Head of caudate nucleus (tissue), 42 donors: Measurements from ENCODE around the gene MME.
"Not testable (repeated sequence)": the region's sequence is repeated elsewhere in the genome, so short reads cannot be mapped to it uniquely, and the experiment has no call there.

ENCODE experiments used
- DNase-seq, 42 donors: peaks; one replicate each; pipeline versions ENCODE4 v3.0.0 to v3.0.0-alpha.2; 2020 to 2021; ENCODE audit warnings: mixed read lengths in 7 of 42
- intact Hi-C: fragments of 100-400 bp; cut with DNase I; formaldehyde crosslinking; loops from one replicate; pipeline ENCODE4 v1.15.0; 2022

The MME gene

DNA sequence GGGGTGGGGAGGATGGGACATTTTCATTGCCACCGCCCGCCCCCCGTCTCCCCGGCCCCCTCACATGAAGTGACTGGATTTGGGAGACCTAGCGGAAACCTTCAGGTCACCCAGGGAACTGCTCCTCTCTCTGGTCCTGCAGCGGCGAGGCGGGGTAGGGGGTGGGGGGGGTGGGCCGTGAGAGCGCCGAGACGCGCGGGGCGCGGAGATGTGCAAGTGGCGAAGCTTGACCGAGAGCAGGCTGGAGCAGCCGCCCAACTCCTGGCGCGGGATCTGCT is 712 bp upstream of the MME start:
- peak in 9 of 42 donors; percentile 9 to 45 (median 16) for DNase-seq
- intact Hi-C loops, result no loop called here

DNA sequence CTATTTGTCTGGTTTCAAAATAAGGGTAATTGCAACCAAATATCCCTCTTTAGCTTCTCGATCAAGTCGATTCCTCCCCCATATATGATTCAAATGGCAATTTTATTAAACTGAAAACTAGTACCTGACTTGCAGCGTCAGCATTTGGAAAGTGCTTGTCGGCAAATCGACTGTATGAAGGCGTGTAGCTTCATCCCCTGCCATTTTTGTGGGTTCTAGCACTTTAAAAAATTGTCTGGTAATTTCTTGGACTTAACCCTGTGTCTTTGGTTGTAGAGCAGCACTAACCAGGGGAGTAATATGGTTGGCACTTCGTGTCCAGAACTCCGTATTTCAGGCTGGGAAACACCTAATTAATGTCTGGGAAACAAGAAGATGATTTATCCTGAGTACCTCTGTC is 573 bp downstream of the MME start:
- intact Hi-C loops, result no loop called here
- DNase-seq, result peak in 9 of 42 donors; percentile 11 to 45 (median 29)

DNA sequence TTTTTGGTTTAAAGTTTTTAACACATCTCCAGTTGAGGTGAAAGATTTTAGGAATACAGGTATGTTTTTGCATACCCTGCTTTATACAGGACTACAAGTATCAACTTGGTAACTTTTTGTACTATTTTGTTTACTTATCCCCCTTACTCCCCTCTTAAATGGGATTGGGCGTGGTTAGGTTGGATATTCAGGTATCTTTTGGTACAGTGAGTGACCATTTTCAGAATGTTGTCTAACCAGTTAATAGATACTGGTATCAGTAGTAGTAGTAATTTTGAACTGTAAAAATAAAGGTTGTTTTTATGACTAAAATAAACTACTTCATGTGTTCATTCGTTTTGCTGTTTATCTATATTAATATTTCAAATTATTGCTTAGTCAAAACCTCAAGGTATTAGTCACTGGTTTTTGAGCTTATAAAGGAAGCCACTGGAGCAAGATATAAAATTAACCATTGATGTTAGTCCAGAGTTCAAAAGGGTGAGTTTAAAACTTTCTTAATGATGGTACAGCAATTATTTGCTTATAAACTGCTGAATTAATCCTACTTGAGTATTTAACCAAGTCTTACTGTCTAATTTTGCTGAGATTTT is 3.3 kb downstream of the MME start:
- intact Hi-C loops, result no loop called here
- no peak for DNase-seq

DNA sequence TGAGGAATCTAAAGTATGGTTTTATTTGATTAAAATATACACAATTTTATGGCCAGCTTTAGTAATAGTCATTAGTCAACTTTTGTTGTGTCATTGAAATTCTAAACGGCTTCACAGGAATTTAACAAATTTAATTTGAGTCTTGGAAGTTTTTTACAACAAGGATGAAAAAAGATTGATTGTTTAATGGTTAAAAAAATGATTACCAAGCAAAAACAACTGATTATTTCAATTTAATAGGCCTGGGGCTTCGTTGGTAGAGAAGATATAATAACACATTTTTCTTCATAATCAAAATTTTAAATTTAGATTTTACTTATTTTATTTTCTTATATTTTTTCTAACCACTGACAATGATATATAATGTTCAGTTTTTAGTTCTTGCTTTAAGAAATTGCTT is 4.4 kb downstream of the MME start:
- DNase-seq, result no peak
- intact Hi-C loops, result no loop called here

DNA sequence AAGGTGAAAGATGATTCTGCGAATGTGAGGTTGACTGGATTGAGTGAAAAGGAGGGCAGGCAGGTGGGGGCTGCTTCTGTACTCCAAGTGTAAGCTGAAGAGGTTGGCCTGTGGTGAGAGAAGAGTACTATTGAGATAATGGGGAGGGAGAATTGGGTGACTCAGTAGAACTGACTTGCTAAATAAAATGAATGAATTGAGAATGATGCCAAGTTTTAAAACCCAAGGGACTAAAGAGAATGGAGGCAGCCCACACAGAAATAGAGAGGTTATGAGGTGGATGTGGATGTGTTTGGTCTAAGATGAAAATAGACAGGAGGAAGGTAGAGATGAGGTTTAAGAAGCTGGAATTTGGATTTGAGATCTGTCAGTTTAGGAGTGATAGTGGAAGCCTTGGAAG is 5.9 kb downstream of the MME start:
- no peak for DNase-seq
- intact Hi-C loops, result no loop called here

DNA sequence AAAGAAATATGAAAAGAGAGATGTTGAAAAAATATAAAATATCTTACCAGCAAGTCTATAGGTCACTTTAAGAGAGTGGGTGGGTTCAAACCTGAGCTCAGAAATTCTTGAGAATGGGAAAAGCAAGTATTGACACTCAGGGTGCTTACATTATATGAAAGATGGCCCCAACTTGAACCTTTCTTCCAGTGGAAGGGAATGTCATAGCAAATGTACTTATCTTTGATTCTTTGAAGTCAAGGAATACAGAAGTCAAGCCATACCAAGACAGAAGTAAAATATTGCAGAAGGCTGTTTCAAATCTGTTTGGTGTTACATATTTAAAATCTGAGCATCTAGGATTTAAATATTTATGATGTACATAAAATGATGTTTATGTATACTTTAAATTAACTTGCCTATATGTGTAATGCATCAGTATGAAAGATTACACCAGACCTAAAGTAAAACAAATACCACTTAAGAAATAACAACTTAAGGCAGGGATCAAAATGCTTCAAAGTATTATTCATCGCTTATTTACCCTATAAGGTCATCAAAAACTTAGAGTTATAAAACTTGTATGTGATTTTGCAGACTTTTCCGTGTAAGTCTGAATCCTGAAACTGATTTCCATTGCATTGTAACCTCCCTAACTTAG is 8.7 kb downstream of the MME start:
- no peak for DNase-seq
- intact Hi-C loops, result no loop called here

DNA sequence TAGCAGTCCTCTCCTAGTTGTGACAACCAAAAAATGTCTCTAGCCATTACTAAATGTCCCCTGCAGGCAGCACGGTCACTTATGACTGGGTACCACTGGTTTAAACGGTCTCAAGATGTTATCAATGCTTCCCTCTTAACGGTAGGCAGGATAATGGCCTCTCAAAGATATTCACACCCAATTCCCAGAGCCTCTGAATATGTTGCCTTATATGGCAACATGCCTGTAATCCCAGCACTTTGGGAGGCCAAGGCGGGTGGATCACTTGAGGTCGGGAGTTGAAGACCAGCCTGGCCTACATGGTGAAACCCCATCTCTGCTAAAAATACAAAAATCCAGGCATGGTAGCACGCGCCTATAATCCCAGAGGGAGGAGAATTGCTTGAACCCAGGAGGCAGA is 9.4 kb downstream of the MME start:
- no peak for DNase-seq
- intact Hi-C loops, result no loop called here

DNA sequence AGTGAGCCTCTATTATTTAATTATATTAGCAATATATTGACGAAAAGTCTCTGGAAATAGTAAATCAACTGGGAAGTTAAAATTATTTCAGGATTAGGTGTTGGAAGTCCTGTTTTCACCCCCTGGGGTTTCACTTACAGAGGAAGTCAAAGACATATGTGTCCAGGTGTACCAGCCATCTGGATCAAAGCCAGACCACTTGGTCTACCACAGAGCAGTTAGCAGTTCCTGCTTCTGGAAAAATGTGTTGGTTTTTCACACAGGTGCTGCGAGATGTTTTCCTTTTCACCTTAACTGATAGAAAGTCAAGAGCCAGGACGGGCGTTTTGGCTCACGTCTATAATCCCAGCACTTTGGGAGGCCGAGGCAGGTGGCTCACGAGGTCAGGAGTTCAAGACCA is 13.1 kb downstream of the MME start:
- DNase-seq, result no peak
- intact Hi-C loops, result no loop called here

DNA sequence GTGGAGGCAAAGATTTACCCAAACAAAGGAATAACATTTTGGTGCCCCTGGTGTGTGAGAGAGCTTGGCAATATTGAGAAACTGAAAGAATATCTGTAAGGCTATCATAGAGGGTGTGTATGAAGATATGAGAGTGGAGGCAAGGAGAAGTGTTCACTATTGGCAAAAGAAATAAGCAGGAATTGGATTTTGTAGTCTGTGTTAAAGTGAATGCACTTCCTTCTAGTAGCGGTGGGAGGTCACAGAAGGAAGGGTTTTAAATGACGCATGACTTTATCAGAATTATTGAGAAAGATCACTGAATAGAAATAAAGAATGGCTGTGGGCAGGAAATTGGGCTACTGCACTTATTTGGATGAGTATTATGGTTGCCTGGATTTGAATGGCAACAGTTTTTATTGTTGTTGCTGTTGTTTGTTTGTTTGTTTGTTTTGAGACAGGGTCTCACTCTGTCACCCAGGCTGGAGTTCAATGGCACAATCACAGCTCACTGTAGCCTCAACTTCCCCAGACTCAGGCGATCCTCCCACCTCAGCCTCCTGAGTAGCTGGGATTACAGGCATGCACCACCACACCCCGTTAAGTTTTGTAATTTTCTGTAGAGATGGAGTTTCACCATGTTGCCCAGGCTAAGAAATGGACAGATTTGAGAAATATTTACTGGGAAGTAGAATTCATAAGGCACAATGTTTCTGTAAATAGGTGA is 16.3 kb downstream of the MME start:
- intact Hi-C loops, result no loop called here

DNA sequence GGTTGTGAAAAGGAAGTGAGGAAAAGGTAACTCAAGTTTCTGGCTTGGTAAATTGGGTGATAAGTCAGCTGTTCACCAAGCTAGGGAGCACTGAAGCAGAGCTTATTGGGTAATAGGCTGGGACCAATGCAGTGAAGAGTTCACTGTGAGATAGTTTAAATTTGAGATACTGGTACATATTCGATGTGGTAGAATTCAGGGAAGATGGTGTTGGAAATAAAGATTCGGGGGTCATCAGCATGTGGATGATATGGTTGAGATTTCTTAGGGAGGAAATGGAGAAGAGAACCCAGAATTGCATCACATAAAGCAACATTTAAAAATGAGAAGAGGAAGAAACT is 16.9 kb downstream of the MME start:
- intact Hi-C loops, result no loop called here
- no peak for DNase-seq

More for the DNA sequence above, 16.3 kb downstream of the MME start:
- no peak for DNase-seq

DNA sequence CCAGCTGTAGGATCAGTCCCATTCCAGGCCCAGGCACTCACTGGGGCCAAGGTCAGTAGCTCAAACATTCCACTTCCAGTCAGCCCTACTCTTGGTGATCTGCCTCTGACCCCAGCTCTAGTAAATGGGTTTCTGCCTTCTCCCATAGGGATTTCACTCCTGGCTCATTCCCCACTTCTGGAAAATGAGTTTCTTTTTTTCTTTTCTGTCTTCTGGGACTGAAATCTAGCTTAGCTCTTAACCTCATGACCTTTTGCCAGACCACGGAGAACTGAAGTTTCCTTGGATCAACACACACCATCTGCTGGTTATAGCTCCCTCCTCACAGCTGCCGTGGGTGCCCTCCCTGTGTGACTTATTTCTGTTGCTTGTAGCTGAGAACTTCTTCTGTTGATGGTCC is 21.3 kb downstream of the MME start:
- no peak for DNase-seq
- intact Hi-C loops, result no loop called here

DNA sequence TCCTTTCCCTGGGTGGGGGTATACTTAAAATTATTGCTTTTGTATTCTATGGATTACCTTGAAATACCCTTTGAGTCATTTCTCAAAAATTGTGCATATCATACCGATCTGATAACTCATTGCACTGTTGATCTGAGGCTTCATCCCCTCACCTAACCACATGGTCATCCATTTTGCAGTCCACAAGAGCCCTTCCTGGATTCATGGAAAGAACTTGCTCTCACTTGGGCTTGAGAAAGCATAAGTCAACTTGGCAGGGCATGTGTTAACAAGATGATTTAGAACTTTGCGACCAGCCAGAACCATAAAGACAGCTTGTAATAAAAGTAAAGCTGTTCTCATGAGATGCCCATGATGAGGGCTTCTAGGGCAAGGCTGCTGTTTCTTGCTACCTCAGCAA is 22.2 kb downstream of the MME start:
- DNase-seq, result no peak
- intact Hi-C loops, result no loop called here

DNA sequence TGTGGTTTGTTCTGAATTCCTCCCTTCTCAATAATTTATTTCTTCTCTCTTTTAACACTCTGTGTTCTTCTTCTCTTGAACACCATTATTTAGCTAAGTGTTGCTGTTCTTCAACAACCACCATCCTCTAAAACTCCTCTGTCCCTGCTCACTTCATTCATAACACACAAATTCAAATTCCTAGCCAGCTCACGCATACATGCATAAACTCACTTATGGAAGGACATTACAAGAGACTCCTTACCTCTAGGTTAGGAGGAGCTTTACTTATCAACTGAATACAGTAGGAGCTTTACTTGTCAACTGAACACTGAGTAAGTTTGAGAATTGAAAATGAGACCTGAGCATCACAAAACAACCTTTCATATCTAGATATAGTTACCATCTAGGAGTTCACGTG is 23.6 kb downstream of the MME start:
- no peak for DNase-seq
- intact Hi-C loops, result no loop called here

DNA sequence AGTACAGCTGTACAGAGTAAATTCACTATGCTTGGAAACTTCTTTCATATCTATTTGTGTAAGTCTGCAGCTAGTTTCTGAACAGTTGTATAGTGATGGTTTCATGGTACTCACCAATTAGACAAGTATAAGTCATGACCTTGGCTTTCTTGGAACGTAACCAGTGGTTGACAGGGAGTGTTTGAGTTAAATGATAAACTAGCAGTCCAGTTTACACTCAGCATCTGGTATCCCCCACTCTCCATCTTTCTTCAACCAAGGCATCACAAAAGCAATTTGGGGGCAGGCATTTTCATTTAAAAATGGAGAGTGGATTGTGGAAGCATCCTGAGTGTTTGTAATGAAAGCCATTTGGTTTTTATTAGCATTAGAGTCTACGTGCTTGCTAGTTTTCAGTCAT is 26.0 kb downstream of the MME start:
- no peak for DNase-seq
- intact Hi-C loops, result no loop called here

DNA sequence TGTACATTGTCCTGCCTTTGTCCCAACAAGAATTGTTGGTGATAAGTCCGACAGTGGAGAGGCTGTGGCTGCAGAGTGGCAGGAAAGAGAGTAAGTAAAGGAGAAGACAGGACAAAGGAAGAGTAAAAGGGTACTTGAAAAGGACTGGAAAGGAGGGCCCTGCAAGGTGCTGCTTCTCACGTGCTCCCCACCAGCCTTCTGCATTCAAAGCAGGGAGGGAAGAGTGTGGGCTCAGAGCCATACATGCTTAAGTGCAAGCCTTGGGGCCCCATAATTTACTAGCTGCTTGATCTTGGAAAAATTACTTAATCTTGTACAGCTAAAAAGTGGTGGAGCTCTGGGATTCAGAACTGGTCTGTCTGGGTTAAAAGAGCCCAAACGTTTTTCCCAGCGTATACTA is 29.9 kb downstream of the MME start:
- no peak for DNase-seq
- intact Hi-C loops, result no loop called here

DNA sequence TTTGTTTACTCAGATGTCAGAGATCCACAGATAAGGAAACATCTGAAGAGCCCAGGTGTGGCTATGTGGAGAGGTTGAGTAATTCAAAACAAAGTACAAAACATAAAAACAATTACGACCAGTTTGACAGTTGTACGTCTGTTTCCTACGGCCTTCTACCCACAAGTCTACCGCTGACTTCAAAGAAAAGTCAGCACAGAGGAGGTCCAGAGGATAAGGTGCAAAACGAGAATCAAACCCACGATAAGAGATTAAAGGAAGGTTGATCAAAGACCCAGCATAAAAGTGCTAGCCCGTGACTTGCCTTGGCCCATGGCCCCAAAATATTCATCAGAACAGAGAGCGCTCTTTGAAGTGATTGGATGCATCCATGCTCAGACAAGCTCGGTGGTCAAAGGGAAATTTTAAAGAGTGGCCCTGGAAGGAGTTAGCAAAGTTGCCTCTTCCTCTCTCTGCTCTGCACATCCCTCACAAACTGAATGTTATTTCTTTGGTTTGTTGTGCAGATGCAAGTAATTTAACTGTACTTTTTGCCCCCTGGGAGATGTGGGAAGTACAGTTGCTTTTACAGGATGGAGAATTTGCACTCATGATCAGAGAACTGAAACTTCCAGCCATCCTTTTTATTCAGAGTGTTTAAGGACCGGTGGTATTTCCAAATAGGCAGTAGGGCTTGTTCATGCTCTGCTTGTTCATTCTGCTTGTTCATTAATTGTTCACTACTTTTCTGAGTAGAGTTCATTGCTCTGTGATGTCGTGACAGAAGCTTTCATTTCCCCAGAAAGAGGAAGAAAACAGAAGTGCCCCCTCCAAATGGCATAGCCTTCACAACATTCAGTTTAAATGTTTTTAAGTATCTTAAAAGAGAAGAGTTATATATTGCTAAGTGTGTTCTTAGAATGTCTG is 31.1 kb downstream of the MME start:
- intact Hi-C loops, result no loop called here
- no peak for DNase-seq

DNA sequence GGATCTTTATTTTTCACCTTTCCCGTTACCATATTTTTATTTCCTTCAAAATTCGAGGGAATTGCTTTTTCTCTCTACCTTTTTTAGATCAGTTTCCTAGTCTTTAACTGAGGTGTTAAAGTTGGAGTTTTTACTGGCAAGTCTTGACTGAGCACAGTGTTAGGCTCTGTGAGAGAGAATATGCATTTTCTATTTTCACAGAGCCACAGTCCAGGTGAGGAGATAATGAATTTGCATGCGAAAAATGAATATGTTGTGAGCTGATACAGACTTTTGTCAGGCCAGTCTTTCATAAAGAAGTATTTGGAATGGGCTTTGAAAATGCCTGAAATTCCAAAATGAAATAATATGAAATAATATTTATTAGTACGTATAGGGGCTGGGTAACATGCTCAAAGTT is 31.9 kb downstream of the MME start:
- no peak for DNase-seq
- intact Hi-C loops, result no loop called here

DNA sequence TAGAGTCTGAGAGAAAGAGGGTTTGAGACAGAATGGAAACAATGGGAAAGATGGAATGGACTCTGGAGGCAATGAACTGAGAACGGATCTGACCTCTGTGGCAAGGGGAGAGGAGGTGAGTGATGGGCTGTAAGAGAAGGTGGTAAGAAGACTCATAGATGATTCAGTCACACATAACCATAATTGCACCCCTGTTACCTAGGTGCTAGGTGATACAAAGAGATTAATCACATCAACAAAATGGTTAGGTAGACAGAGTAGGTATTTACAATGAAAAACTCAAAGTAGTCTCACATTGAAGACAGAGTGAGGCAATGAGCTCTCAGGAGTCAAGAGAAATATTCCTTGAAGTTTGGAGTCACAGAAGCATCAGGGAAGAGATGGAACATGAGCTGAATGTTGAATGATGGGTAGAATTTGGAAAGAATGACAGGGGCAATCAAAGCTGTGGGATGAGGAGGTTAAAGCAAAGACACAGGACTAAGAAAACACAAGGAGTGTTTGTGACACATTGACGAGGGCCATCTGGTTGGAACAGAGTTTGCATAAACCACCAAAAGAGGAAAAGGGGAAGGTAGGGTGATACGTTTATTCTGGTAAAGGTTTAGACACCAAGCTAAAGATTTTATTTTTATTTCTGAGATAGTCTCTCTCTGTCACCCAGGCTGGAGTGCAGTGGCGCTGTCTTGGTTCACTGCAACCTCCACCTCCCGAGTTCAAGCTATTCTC is 32.7 kb downstream of the MME start:
- intact Hi-C loops, result no loop called here
- no peak for DNase-seq

DNA sequence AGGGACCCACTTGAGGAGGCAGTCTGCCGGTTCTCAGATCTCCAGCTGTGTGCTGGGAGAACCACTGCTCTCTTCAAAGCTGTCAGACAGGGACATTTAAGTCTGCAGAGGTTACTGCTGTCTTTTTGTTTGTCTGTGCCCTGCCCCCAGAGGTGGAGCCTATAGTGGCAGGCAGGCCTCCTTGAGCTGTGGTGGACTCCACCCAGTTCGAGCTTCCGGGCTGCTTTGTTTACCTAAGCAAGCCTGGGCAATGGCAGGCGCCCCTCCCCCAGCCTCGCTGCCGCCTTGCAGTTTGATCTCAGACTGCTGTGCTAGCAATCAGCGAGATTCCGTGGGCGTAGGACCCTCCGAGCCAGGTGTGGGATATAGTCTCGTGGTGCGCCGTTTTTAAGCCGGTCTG is 44.6 kb downstream of the MME start:
- DNase-seq, intact Hi-C loops: not testable (repeated sequence)

DNA sequence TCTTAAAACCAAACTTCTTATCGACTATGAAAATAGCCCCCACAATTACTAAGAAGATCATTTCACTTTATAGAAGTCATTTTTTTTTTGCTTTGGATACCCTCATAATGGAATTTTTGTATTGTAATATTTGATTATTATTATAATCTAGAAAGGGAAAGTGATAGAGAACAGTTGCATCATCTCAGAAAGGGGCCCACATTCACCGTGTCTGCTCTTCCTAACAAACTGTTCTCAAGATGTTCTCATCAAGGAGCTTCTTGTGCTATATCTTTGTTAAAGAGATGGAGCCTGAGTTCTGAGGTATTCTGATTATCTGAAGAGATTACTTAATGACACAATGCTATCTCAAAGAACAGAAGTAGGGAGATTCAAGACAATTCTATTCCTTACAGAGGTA is 49.3 kb downstream of the MME start:
- no peak for DNase-seq
- intact Hi-C loops, result no loop called here
